Measurements from ENCODE around the gene E2F6. TPM values are rescaled to one million over a fixed set of nuclear protein-coding genes. Genes with fewer than 3 reads are reported as not detected.
A peak's percentile ranks its signal among the peaks of the same experiment; 100 is the strongest.

Gene E2F6
- total and polyA plus RNA-seq, 9 of the 15 experiments (the other 6 are each of a cell fraction or from before 2014, with no cell fraction given), result 13.6 to 33.9 (median 26.1) TPM

GRCh38 chr2:11500702-11501303 lies 34.8 kb upstream of the E2F6 start (continued):
- peak; percentile 80 for TF ChIP-seq PKNOX1 (IDR thresholded peaks at IDR 0.05)

- in situ Hi-C loops (cut with MboI), result loop anchor here (25.0 kb wide), 1 partner anchor 288 kb away; no protein-coding TSS in a partner anchor
- ATAC-seq (no peak), DNase-seq (ENCODE audit: extremely low read depth in 1 of 4, low spot score in 3 of 4) (no peak), FAIRE-seq (no peak)
- Histone ChIP-seq H3K9me3 (replicated peaks; ENCODE audit: control insufficient read depth, insufficient read depth, low read depth, low read length) (no peaks in the 10 kb centered on the region), H3K4me2 (ENCODE audit: insufficient read depth, low read length) (no peak overlapping the region), H3K27me3 (ENCODE audit: control insufficient read depth in 2 of 2, insufficient read depth in 2 of 2, low read length in 2 of 2) (peaks cover 14 to 20% of the 10 kb centered on the region in 2 experiments; a peak in 3 of 5 replicates), H3K4me3 (no peak overlapping the region), H4K20me1 (replicated peaks; ENCODE audit: control insufficient read depth, insufficient read depth, low read length) (no peaks in the 10 kb centered on the region), H2AFZ (ENCODE audit: low read depth, low read length) (no peak overlapping the region), H3K9me1 (ENCODE audit: control insufficient read depth, insufficient read depth, low read length) (no peaks in the 10 kb centered on the region), H3K36me3 (ENCODE audit: control insufficient read depth, insufficient read depth, low read length) (no peaks in the 10 kb centered on the region), H3K9ac (ENCODE audit: insufficient read depth in 1 of 2, low read depth in 2 of 2, low read length in 2 of 2) (no peak overlapping the region), H3K4me1 (replicated peaks in 1 of 2; ENCODE audit: control insufficient read depth in 2 of 2, insufficient read depth in 2 of 2, low read length in 2 of 2) (peaks cover 4% of the 10 kb centered on the region in 2 experiments; a peak in 2 of 5 replicates), H3K79me2 (ENCODE audit: control insufficient read depth, insufficient read depth, low read length) (no peaks in the 10 kb centered on the region), H3K27ac (ENCODE audit: extremely low read depth, low read depth, low read length) (no peak overlapping the region)
- intact Hi-C loops (cut with micrococcal nuclease), result no loop called here
- POLR2A ChIA-PET, result interaction anchor here (0.6 to 0.9 kb wide), 2 partner anchors 13 to 1150 kb away, joined by 3 to 6 read pairs; no protein-coding TSS in a partner anchor
- no TSS peak for BruUV-seq (replicated peaks)
- TF ChIP-seq PKNOX1 (IDR thresholded peaks at IDR 0.05) (no peak), POLR2B (IDR thresholded peaks at IDR 0.05; ENCODE audit: low read depth, partially characterized antibody) (no peak), ZBTB11 (CRISPR knock-in tag; IDR thresholded peaks at IDR 0.05) (0 out of 6 replicates have a peak, but pooled peaks of 1 of the 3 experiments have one; percentile 40)
- WGBS (ENCODE audit: insufficient coverage, low coverage, missing lambda C conversion rate), result 4% methylated on average over 4 of the region's 4 CpGs
- CTCF ChIA-PET (ENCODE audit: low intra/inter-chr PET ratio), result no interaction called here
Measured at GRCh38 chr2:11499081-11499743, 33.3 kb upstream of the E2F6 start.

Measured in K562 (cell line).